Measurements from ENCODE around the gene ACTL6B. TPM values are rescaled to one million over a fixed set of nuclear protein-coding genes. Genes with fewer than 3 reads are reported as not detected.

Gene ACTL6B
- polyA plus RNA-seq, 1 donor, result not detected

- no peak for DNase-seq (ENCODE audit: low read depth)
Observed at GRCh38 chr7:100627238-100627549, 29.1 kb downstream of the ACTL6B start.

- no peak for DNase-seq (ENCODE audit: low read depth)
Observed at GRCh38 chr7:100626530-100627237, 29.6 kb downstream of the ACTL6B start.

GRCh38 chr7:100626055-100626454 is 30.2 kb downstream of the ACTL6B start:
- no peak for DNase-seq (ENCODE audit: low read depth)

- no peak for DNase-seq (ENCODE audit: low read depth)
Observed at GRCh38 chr7:100623951-100624824, 32.1 kb downstream of the ACTL6B start.

GRCh38 chr7:100621554-100621953 is 34.7 kb downstream of the ACTL6B start:
- no peak for DNase-seq (ENCODE audit: low read depth)

- DNase-seq (ENCODE audit: low read depth), result no peak
Observed at GRCh38 chr7:100620804-100621203, 35.4 kb downstream of the ACTL6B start.

- DNase-seq (ENCODE audit: low read depth), result no peak
Observed at GRCh38 chr7:100620239-100620638, 36.0 kb downstream of the ACTL6B start.

- DNase-seq (ENCODE audit: low read depth), result no peak
Observed at GRCh38 chr7:100614308-100614861, 41.9 kb downstream of the ACTL6B start.

GRCh38 chr7:100613412-100614175 is 42.7 kb downstream of the ACTL6B start:
- DNase-seq (ENCODE audit: low read depth), result no peak

- no peak for DNase-seq (ENCODE audit: low read depth)
Observed at GRCh38 chr7:100612730-100613390, 43.4 kb downstream of the ACTL6B start.

GRCh38 chr7:100611983-100612729 is 44.1 kb downstream of the ACTL6B start, which contains the start of gene MOSPD3:
Gene MOSPD3 (plus strand): TSS chr7:100612540. CDS start chr7:100612792, 252 bp downstream.
- peak; percentile 100 for DNase-seq (ENCODE audit: low read depth)

GRCh38 chr7:100609958-100610357 is 46.3 kb downstream of the ACTL6B start:
- no peak for DNase-seq (ENCODE audit: low read depth)

GRCh38 chr7:100607111-100607510 is 49.1 kb downstream of the ACTL6B start:
- no peak for DNase-seq (ENCODE audit: low read depth)

GRCh38 chr7:100606313-100606712 is 49.9 kb downstream of the ACTL6B start:
- no peak for DNase-seq (ENCODE audit: low read depth)

GRCh38 chr7:100604976-100605911 is 51.0 kb downstream of the ACTL6B start:
- no peak for DNase-seq (ENCODE audit: low read depth)

GRCh38 chr7:100604028-100604975 is 51.9 kb downstream of the ACTL6B start:
- no peak for DNase-seq (ENCODE audit: low read depth)

GRCh38 chr7:100603726-100604027 is 52.6 kb downstream of the ACTL6B start:
- DNase-seq (ENCODE audit: low read depth), result no peak

GRCh38 chr7:100602889-100603725 is 53.1 kb downstream of the ACTL6B start:
- DNase-seq (ENCODE audit: low read depth), result no peak
